ENCODE results near the gene GSK3A.

GSK3A gene

DNA sequence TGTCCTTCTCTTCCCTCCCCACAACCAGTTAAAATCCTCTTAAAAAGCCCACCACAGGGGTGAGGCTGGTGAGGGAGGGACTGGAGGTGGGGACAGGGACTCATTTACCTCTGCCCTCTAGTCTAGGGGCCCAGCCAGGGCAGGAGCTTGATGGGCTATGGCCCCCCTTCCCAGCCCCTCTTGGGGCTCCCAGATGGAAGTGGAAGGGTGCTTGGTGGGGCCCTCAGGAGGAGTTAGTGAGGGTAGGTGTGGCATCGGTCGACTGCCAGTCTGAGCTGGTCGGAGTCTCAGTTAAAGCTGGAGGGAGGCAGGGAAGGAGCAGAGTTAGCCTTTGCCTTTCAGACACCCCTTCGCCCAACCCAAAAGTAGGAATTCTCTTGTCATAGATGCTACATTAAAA, 11.8 kb downstream of the GSK3A start:
- Histone ChIP-seq H3K9ac (ENCODE audit: low read length) (no peak overlapping the region), H3K27ac (ENCODE audit: low read length) (no peak overlapping the region), H3K4me1 (ENCODE audit: low read length) (no peaks in the 10 kb centered on the region), H3F3A (ENCODE audit: insufficient read depth, low read length) (no peaks in the 10 kb centered on the region), H3K36me3 (replicated peaks; ENCODE audit: insufficient read depth, low read length) (no peaks in the 10 kb centered on the region; the same call in 1 of the 2 replicates), H3K9me2 (replicated peaks; ENCODE audit: insufficient read depth, low read length) (no peaks in the 10 kb centered on the region), H2AFZ (ENCODE audit: low read length) (no peak overlapping the region), H3K27me3 (replicated peaks; ENCODE audit: insufficient read depth, low read length) (no peaks in the 10 kb centered on the region), H4K20me1 (ENCODE audit: insufficient read depth, low read length) (no peaks in the 10 kb centered on the region), H3K4me2 (ENCODE audit: low read depth, low read length) (no peak overlapping the region), H3K9me3 (replicated peaks; ENCODE audit: insufficient read depth, low read length) (no peaks in the 10 kb centered on the region), H3K4me3 (ENCODE audit: low read length) (no peak overlapping the region), H3K79me2 (ENCODE audit: low read length) (peaks cover 35% of the 10 kb centered on the region)
- no peak for DNase-seq
- no peak for TF ChIP-seq EZH2phosphoT487 (IDR thresholded peaks at IDR 0.05; ENCODE audit: low read length)
- TF ChIP-seq, protein P1, sequence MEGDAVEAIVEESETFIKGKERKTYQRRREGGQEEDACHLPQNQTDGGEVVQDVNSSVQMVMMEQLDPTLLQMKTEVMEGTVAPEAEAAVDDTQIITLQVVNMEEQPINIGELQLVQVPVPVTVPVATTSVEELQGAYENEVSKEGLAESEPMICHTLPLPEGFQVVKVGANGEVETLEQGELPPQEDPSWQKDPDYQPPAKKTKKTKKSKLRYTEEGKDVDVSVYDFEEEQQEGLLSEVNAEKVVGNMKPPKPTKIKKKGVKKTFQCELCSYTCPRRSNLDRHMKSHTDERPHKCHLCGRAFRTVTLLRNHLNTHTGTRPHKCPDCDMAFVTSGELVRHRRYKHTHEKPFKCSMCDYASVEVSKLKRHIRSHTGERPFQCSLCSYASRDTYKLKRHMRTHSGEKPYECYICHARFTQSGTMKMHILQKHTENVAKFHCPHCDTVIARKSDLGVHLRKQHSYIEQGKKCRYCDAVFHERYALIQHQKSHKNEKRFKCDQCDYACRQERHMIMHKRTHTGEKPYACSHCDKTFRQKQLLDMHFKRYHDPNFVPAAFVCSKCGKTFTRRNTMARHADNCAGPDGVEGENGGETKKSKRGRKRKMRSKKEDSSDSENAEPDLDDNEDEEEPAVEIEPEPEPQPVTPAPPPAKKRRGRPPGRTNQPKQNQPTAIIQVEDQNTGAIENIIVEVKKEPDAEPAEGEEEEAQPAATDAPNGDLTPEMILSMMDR (IDR thresholded peaks at IDR 0.05; ENCODE audit: low read length), result no peak
- TF ChIP-seq EZH2 (optimal IDR thresholded peaks at IDR 0.05; ENCODE audit: low read depth, low read length), result no peak

DNA sequence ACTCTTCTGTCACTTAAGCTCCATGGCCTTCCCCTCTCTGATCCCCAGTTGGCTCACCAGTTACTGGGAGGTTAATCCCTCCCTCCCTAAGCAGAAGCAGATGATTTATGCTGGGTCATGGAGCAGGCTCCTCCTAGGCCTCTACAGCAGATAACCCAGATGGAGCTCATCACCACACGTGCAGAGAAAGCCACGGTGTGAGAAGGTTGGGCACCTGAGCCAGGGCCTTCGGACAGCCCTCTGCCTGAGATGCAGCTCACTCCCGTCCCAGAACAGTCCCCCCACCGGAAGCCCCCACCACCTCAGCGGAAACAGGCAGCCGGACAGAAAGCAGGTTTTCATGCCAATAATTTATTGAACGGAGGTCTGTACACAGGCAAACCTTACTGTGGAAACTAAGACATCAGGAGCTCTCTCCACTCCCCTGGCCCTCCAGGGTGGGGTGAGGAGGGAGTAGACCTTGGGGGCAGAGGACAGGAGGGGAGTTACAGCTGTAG, 12.5 kb downstream of the GSK3A start:
- H3K4me3 ChIP-seq (ENCODE audit: low read length), result no peak overlapping the region
- no peak for TF ChIP-seq EZH2phosphoT487 (IDR thresholded peaks at IDR 0.05; ENCODE audit: low read length)
- no peak overlapping the region for H3K27ac ChIP-seq (ENCODE audit: low read length)
- peaks cover 42% of the 10 kb centered on the region for H3K79me2 ChIP-seq (ENCODE audit: low read length)
- no peak overlapping the region for H3K4me2 ChIP-seq (ENCODE audit: low read depth, low read length)
- no peaks in the 10 kb centered on the region for H3K4me1 ChIP-seq (ENCODE audit: low read length)
- H3K9me2 ChIP-seq (replicated peaks; ENCODE audit: insufficient read depth, low read length), result no peaks in the 10 kb centered on the region
- no peaks in the 10 kb centered on the region for H3F3A ChIP-seq (ENCODE audit: insufficient read depth, low read length)
- no peak overlapping the region for H3K9ac ChIP-seq (ENCODE audit: low read length)
- no peak for DNase-seq
- no peaks in the 10 kb centered on the region for H4K20me1 ChIP-seq (ENCODE audit: insufficient read depth, low read length)
- H3K9me3 ChIP-seq (replicated peaks; ENCODE audit: insufficient read depth, low read length), result no peaks in the 10 kb centered on the region
- no peaks in the 10 kb centered on the region; the same call in 1 of the 2 replicates for H3K36me3 ChIP-seq (replicated peaks; ENCODE audit: insufficient read depth, low read length)
- H3K27me3 ChIP-seq (replicated peaks; ENCODE audit: insufficient read depth, low read length), result no peaks in the 10 kb centered on the region
- no peak overlapping the region for H2AFZ ChIP-seq (ENCODE audit: low read length)

DNA sequence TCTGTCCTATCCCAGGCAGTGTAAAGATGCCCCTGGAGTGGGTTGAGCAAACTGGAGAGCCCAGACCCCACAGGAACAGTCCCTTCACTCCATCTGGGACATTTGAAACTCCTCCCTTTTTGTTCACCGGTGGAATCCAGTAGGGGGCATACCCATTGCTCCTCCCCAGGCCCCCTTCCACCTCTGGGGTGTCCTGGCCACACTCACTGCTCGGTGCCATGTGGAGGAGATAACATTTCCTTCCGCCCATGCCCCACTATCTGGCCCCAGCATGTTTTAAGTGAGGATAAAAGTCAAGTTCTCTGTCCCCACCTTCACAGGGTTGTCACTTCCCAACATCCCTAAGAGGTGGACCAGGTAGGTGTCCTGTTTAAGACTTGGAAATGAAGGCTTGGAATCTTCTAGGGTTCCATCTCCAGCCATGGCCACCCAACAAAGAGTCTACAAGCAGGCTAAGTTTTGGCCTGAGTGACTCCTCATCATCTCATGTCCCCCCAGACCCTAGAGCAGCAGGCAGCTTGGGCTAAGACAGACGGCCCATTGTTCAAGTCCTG, 13.0 kb downstream of the GSK3A start:
- peaks cover 47% of the 10 kb centered on the region for H3K79me2 ChIP-seq (ENCODE audit: low read length)
- H3K4me3 ChIP-seq (ENCODE audit: low read length), result no peak overlapping the region
- no peak overlapping the region for H3K27ac ChIP-seq (ENCODE audit: low read length)
- no peaks in the 10 kb centered on the region for H4K20me1 ChIP-seq (ENCODE audit: insufficient read depth, low read length)
- H2AFZ ChIP-seq (ENCODE audit: low read length), result no peak overlapping the region
- H3K9me2 ChIP-seq (replicated peaks; ENCODE audit: insufficient read depth, low read length), result no peaks in the 10 kb centered on the region
- no peak overlapping the region for H3K4me2 ChIP-seq (ENCODE audit: low read depth, low read length)
- TF ChIP-seq, protein P1 (IDR thresholded peaks at IDR 0.05; ENCODE audit: low read length), result no peak
- TF ChIP-seq EZH2 (optimal IDR thresholded peaks at IDR 0.05; ENCODE audit: low read depth, low read length), result no peak
- TF ChIP-seq EZH2phosphoT487 (IDR thresholded peaks at IDR 0.05; ENCODE audit: low read length), result no peak
- H3K36me3 ChIP-seq (replicated peaks; ENCODE audit: insufficient read depth, low read length), result no peaks in the 10 kb centered on the region; the same call in 1 of the 2 replicates
- H3K4me1 ChIP-seq (ENCODE audit: low read length), result no peaks in the 10 kb centered on the region
- DNase-seq, result no peak
- H3K27me3 ChIP-seq (replicated peaks; ENCODE audit: insufficient read depth, low read length), result no peaks in the 10 kb centered on the region
- no peaks in the 10 kb centered on the region for H3F3A ChIP-seq (ENCODE audit: insufficient read depth, low read length)
- no peak overlapping the region for H3K9ac ChIP-seq (ENCODE audit: low read length)
- H3K9me3 ChIP-seq (replicated peaks; ENCODE audit: insufficient read depth, low read length), result no peaks in the 10 kb centered on the region

DNA sequence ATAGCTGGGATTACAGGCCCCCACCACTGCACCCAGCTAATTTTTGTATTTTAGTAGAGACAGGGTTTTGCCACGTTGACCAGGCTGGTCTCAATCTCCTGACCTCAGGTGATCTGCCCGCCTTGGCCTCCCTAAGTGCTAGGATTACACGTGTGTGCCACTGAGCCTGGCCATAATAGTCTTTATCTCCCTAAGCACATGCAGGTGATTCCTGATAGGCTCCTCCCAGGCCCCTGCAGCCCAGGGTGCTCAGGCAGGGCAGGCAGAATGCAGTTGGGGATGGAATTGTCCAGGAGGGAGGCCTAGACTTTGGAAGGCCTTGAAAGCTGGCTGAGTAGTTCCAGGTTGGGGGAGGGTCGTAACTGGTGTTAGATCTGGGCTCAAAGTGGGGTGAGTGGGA, 13.8 kb downstream of the GSK3A start:
- Histone ChIP-seq H4K20me1 (ENCODE audit: insufficient read depth, low read length) (no peaks in the 10 kb centered on the region), H3K9me2 (replicated peaks; ENCODE audit: insufficient read depth, low read length) (no peaks in the 10 kb centered on the region), H3K4me2 (ENCODE audit: low read depth, low read length) (no peak overlapping the region), H3K4me3 (ENCODE audit: low read length) (no peak overlapping the region), H3K79me2 (ENCODE audit: low read length) (peaks cover 50% of the 10 kb centered on the region), H3K4me1 (ENCODE audit: low read length) (no peaks in the 10 kb centered on the region), H3K36me3 (replicated peaks; ENCODE audit: insufficient read depth, low read length) (no peaks in the 10 kb centered on the region; the same call in 1 of the 2 replicates), H3K9ac (ENCODE audit: low read length) (no peak overlapping the region), H3K27me3 (replicated peaks; ENCODE audit: insufficient read depth, low read length) (no peaks in the 10 kb centered on the region), H3K9me3 (replicated peaks; ENCODE audit: insufficient read depth, low read length) (no peaks in the 10 kb centered on the region), H3K27ac (ENCODE audit: low read length) (no peak overlapping the region), H2AFZ (ENCODE audit: low read length) (no peak overlapping the region), H3F3A (ENCODE audit: insufficient read depth, low read length) (no peaks in the 10 kb centered on the region)
- TF ChIP-seq, protein P1 (IDR thresholded peaks at IDR 0.05; ENCODE audit: low read length), result no peak
- TF ChIP-seq EZH2 (optimal IDR thresholded peaks at IDR 0.05; ENCODE audit: low read depth, low read length), result no peak
- no peak for TF ChIP-seq EZH2phosphoT487 (IDR thresholded peaks at IDR 0.05; ENCODE audit: low read length)
- no peak for DNase-seq

All from MM.1S (cell line).